K562 (cell line): ENCODE measurements around the gene SYNJ2. TPM values are rescaled to one million over a fixed set of nuclear protein-coding genes. Genes with fewer than 3 reads are reported as not detected.

Experiments used
- EP400 ChIP-seq: fragments of 450-650 bp; IDR thresholded peaks from 2 replicates; pipeline ENCODE4 v1.6.1; 2017; ENCODE audit warnings: antibody characterized with exemption, mild to moderate bottlenecking, moderate library complexity
- FOXK1 ChIP-seq: sonication (generic); formaldehyde crosslinking; IDR thresholded peaks from 2 replicates; pipeline ENCODE4 v1.8.0; 2022; ENCODE audit warnings: missing genetic modification reagents, mild to moderate bottlenecking, borderline replicate concordance
- JUN ChIP-seq, 2 experiments: sonication (generic) in 1 of 2; formaldehyde crosslinking in 1 of 2; IDR thresholded peaks; 2 replicates each; pipeline versions ENCODE4 v1.6.1 to v1.8.0; 2012 to 2022; ENCODE audit warnings: borderline replicate concordance in 2 of 2, mild to moderate bottlenecking in 2 of 2, improper control_type of control experiment in 1 of 2, low read depth in 1 of 2, low read length in 1 of 2, missing genetic modification reagents in 1 of 2
- MAFF ChIP-seq: IDR thresholded peaks from 2 replicates; pipeline ENCODE4 v1.6.1; 2012; ENCODE audit warnings: low read length, improper control_type of control experiment
- MNT ChIP-seq, 2 experiments: fragments of 450-650 bp; conservative IDR thresholded peaks; 2 replicates each; pipeline ENCODE4 v1.6.1; 2017; ENCODE audit warnings: mild to moderate bottlenecking in 2 of 2, moderate library complexity in 2 of 2
- MTF1 ChIP-seq: fragments of 250-450 bp; sonication (Bioruptor Pico); IDR thresholded peaks from 2 replicates; pipeline ENCODE4 v1.9.0; 2021; ENCODE audit warnings: moderate library complexity, mild to moderate bottlenecking, inconsistent platforms, borderline replicate concordance
- MYC ChIP-seq, 2 experiments: fragments of 250-450 bp in 1 of 2; sonication (Bioruptor Pico) in 1 of 2; IDR thresholded peaks; 2 replicates each; pipeline versions ENCODE4 v1.5.1 to v1.6.1; 2012 to 2021; ENCODE audit warnings: low read depth in 2 of 2, borderline replicate concordance in 1 of 2, improper control_type of control experiment in 1 of 2, low read length in 1 of 2, mild to moderate bottlenecking in 1 of 2, moderate library complexity in 1 of 2
- PKNOX1 ChIP-seq: fragments of 450-650 bp; IDR thresholded peaks from 2 replicates; pipeline ENCODE4 v1.6.1; 2016
- PTBP1 ChIP-seq: fragments of 200-400 bp; formaldehyde crosslinking; IDR thresholded peaks from 2 replicates; pipeline ENCODE4 v1.6.1; 2017; ENCODE audit warnings: low read depth, low read length
- RAD51 ChIP-seq: fragments of 450-650 bp; IDR thresholded peaks from 2 replicates; pipeline ENCODE4 v1.7.1; 2016; ENCODE audit warnings: low read depth, mild to moderate bottlenecking, borderline replicate concordance
- SNIP1 ChIP-seq: fragments of 450-650 bp; IDR thresholded peaks from 2 replicates; pipeline ENCODE4 v1.7.1; 2017; ENCODE audit warnings: low read depth, mild to moderate bottlenecking
- TFE3 ChIP-seq: fragments of 450-650 bp; formaldehyde crosslinking; IDR thresholded peaks from 2 replicates; pipeline ENCODE4 v1.4.0; 2020; ENCODE audit warnings: mild to moderate bottlenecking, mixed read lengths
- VEZF1 ChIP-seq: fragments of 200-800 bp; sonication (Bioruptor generic); IDR thresholded peaks from 2 replicates; pipeline ENCODE4 v1.6.1; 2017; ENCODE audit warnings: missing genetic modification characterization, missing compliant biosample characterization
- XRCC5 ChIP-seq: fragments of 200-400 bp; formaldehyde crosslinking; IDR thresholded peaks from 2 replicates; pipeline ENCODE4 v1.6.1; 2017; ENCODE audit warnings: low read depth, mild to moderate bottlenecking, low read length
- ZBTB7A ChIP-seq: IDR thresholded peaks from 2 replicates; pipeline ENCODE4 v1.6.1; 2011; ENCODE audit warnings: low read depth, mild to moderate bottlenecking, low read length, moderate library complexity, borderline replicate concordance; ENCODE audit not compliant: control insufficient read depth
- ZHX1 ChIP-seq: fragments of 150-350 bp; conservative IDR thresholded peaks from 2 replicates; pipeline ENCODE4 v1.6.1; 2014; ENCODE audit warnings: low read length
- polyA plus RNA-seq, 8 experiments: library from polyadenylated mRNA; depleted of rRNA in 4 of 8; stranded (reverse) in 5 of 8; unstranded in 3 of 8; fragments of >200 nt; fragmentation: Nextera tagmentation in 2 of 8; fragmentation: Illumina TruSeq in 1 of 8; extraction: Ambion mirVana in 2 of 8; extraction: Trizol in 1 of 8; gene quantifications; 2 replicates each; pipeline versions ENCODE4 v1.2.1 to v1.2.3, GENCODE V29; 2011 to 2014; ENCODE audit warnings: inconsistent platforms in 1 of 8, missing spikeins in 1 of 8
- total RNA-seq, 7 experiments: library from RNA; depleted of rRNA in 6 of 7; stranded (reverse); fragments of >200 nt in 6 of 7; fragmentation: Illumina TruSeq in 2 of 7; extraction: Trizol in 2 of 7; gene quantifications; 2 replicates each; pipeline versions ENCODE4 v1.2.1 to v1.2.3, GENCODE V29; 2011 to 2021; ENCODE audit warnings: low replicate concordance in 1 of 7

The SYNJ2 gene
- total and polyA plus RNA-seq, 9 of the 15 experiments (the other 6 are each of a cell fraction or from before 2014, with no cell fraction given): 3.0 to 27.7 (median 17.8) TPM

GRCh38 chr6:157978021-157978783 is 3.5 kb upstream of the SYNJ2 start (continued):
- TF ChIP-seq TFE3 (CRISPR knock-in tag) (peak; percentile 93), VEZF1 (peak; percentile 39), JUN (IDR thresholded peaks at IDR 0.05; ENCODE audit: borderline replicate concordance, low read depth, low read length) (no peak), JUN (CRISPR knock-in tag; IDR thresholded peaks at IDR 0.05; ENCODE audit: borderline replicate concordance) (0 out of 2 replicates have a peak, but pooled peaks have one; percentile 36), MNT (conservative IDR thresholded peaks at IDR 0.05) (peak; percentile 27 to 42; a peak in 2 of 4 replicates), MYC (IDR thresholded peaks at IDR 0.05; ENCODE audit: low read depth, low read length) (peak; percentile 72; the same call in 1 of the 2 replicates), MYC (CRISPR knock-in tag; IDR thresholded peaks at IDR 0.05; ENCODE audit: borderline replicate concordance, low read depth) (no peak), MTF1 (CRISPR knock-in tag) (no peak), ZBTB7A (no peak), EP400 (peak; percentile 77), FOXK1 (CRISPR knock-in tag) (no peak), PTBP1 (no peak), SNIP1 (no peak), XRCC5 (no peak), RAD51 (peak; percentile 91), PKNOX1 (peak; percentile 29; the same call in 1 of the 2 replicates), ZHX1 (no peak), MAFF (no peak)
